Measurements from ENCODE around the gene GLDN.

DNA sequence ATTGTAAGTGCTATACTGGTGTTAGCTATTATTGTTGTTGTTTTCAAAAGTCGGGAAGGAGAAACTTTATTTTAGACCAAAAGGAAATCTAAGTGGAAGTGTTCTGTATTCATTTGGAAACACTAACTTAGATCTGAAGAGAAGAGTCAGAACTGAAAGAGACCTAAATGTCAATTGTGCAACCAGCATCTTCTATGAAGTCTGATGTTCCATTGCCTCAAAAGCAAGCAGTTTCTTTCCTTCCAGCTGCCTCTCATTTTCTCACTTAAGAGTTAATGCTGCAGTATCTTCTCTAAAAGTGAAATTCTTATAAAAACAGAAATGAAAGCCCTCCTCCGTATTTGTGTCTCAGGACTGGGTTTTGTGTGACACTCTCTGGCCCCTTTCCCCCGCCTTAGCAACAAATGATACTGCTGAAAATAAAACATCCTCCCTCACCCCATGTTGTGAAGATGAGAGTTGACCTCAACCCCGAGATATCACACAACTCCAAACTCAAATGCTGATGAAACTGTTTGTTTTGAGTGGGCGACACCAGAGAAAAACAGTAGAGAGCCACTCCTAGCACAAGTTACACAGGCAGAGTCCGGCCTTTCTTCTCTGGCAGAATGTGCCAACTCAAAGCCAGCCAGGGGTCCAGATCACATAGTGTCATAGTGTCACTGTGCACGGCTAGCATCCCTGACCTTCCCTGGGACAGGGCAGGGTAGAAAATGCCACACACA is 48.9 kb downstream of the GLDN start:
- TF ChIP-seq, protein P1, sequence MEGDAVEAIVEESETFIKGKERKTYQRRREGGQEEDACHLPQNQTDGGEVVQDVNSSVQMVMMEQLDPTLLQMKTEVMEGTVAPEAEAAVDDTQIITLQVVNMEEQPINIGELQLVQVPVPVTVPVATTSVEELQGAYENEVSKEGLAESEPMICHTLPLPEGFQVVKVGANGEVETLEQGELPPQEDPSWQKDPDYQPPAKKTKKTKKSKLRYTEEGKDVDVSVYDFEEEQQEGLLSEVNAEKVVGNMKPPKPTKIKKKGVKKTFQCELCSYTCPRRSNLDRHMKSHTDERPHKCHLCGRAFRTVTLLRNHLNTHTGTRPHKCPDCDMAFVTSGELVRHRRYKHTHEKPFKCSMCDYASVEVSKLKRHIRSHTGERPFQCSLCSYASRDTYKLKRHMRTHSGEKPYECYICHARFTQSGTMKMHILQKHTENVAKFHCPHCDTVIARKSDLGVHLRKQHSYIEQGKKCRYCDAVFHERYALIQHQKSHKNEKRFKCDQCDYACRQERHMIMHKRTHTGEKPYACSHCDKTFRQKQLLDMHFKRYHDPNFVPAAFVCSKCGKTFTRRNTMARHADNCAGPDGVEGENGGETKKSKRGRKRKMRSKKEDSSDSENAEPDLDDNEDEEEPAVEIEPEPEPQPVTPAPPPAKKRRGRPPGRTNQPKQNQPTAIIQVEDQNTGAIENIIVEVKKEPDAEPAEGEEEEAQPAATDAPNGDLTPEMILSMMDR (IDR thresholded peaks at IDR 0.05) = no peak
- no peak for TF ChIP-seq POLR2A (IDR thresholded peaks at IDR 0.05)
- TF ChIP-seq POLR2AphosphoS5 (IDR thresholded peaks at IDR 0.05; ENCODE audit: insufficient read depth in 1 of 2, low read depth in 1 of 2) = no peak

Measured in vagina (tissue), 2 donors.